ENCODE results near the gene TIGD2.

Gene TIGD2

DNA sequence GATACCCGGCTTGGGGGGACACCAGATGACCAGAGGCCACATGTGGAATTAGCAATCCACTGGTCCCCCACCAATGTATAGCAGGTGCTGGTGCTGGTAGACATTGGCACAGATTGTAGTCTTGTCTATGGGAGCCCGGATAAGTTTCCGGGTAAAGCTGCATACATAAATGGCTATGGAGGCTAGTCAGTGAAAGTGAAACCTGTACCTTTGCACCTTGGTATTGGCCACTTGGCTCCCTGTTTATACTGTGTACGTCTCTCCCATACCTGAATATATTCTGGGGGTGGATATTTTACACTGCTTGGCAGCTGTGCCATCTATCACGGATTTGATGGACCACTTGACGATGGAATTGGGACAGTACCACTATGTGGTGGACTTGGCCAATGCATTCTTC is 5.6 kb upstream of the TIGD2 start:
- TF ChIP-seq RAD21 (IDR thresholded peaks at IDR 0.05; ENCODE audit: low read depth) (no peak), EP300 (IDR thresholded peaks at IDR 0.05; ENCODE audit: borderline replicate concordance) (no peak)

DNA sequence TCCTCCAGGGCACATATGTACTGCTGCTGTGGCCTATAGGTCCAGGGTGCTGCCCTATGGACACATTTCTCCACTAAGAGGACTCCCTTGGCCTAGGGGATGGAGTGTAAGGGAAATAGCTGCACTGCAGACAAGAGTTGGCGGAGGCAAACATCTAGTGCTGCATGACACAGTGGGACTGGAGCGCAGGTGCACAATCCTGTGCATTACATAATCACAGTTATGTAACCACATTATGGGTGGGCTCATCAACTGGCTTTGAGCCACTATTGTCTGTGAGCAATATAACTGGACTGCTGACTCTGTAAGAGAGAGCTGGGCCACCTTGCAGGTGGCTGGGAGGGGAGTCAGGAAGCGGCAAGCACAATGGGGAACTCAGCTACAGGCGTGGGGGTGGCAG is 3.2 kb upstream of the TIGD2 start:
- no peak for TF ChIP-seq ZBTB7A (IDR thresholded peaks at IDR 0.05; ENCODE audit: low read depth)
- TF ChIP-seq TEAD4 (IDR thresholded peaks at IDR 0.05) = no peak
- no peak for TF ChIP-seq FOXM1 (IDR thresholded peaks at IDR 0.05; ENCODE audit: borderline replicate concordance, low read depth)
- TF ChIP-seq, protein P1, sequence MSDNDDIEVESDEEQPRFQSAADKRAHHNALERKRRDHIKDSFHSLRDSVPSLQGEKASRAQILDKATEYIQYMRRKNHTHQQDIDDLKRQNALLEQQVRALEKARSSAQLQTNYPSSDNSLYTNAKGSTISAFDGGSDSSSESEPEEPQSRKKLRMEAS (IDR thresholded peaks at IDR 0.05) = no peak
- no peak for TF ChIP-seq CREB1 (IDR thresholded peaks at IDR 0.05; ENCODE audit: low read depth)
- TF ChIP-seq EP300 (IDR thresholded peaks at IDR 0.05; ENCODE audit: borderline replicate concordance) = no peak
- no peak for TF ChIP-seq NFIC (IDR thresholded peaks at IDR 0.05)
- TF ChIP-seq CEBPB (IDR thresholded peaks at IDR 0.05) = no peak
- no peak for TF ChIP-seq TAF1 (IDR thresholded peaks at IDR 0.05; ENCODE audit: low read depth)
- no peak for TF ChIP-seq EGR1 (IDR thresholded peaks at IDR 0.05)

DNA sequence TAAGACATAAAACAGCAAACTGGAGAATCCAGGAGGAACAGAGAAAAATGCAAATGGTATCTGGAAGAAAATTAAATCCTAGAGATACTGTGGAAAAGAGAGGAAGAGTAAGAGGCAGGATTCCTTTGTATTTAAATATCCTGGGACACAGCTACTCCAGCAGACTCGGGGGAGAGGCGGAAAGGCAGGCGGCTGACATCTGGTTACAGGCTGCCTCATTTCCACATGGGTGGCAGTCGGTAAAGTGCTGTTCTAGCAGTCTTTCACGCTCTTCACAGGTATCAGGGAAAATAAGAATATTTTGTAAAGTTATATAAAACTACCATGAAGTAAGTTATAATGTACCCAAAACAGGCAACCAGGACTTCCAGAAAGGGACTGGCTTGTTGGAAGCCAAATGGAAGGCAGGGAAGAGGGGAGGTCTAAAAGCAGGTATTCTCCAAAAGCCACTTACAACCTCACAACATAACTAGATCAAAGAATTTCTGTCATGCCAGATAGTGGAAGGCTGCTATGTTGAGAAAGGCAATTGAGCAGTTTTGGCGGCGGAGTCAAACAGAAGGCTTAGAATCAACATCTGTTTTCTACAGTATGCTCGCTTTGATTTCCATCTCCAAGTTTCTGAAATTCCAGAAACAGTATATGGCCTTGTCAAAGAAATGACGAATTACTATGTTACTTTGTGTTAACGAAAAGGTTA is 1.3 kb upstream of the TIGD2 start:
- no peak for TF ChIP-seq TCF12 (IDR thresholded peaks at IDR 0.05; ENCODE audit: low read depth)
- no peak for TF ChIP-seq TEAD4 (IDR thresholded peaks at IDR 0.05)
- TF ChIP-seq YY1 (IDR thresholded peaks at IDR 0.05; ENCODE audit: low read depth) = no peak
- TF ChIP-seq NFIC (IDR thresholded peaks at IDR 0.05) = no peak
- TF ChIP-seq, protein P2, sequence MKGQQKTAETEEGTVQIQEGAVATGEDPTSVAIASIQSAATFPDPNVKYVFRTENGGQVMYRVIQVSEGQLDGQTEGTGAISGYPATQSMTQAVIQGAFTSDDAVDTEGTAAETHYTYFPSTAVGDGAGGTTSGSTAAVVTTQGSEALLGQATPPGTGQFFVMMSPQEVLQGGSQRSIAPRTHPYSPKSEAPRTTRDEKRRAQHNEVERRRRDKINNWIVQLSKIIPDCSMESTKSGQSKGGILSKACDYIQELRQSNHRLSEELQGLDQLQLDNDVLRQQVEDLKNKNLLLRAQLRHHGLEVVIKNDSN (IDR thresholded peaks at IDR 0.05) = no peak
- no peak for TF ChIP-seq EGR1 (IDR thresholded peaks at IDR 0.05)
- no peak for TF ChIP-seq TAF1 (IDR thresholded peaks at IDR 0.05; ENCODE audit: low read depth)
- TF ChIP-seq, protein P3, sequence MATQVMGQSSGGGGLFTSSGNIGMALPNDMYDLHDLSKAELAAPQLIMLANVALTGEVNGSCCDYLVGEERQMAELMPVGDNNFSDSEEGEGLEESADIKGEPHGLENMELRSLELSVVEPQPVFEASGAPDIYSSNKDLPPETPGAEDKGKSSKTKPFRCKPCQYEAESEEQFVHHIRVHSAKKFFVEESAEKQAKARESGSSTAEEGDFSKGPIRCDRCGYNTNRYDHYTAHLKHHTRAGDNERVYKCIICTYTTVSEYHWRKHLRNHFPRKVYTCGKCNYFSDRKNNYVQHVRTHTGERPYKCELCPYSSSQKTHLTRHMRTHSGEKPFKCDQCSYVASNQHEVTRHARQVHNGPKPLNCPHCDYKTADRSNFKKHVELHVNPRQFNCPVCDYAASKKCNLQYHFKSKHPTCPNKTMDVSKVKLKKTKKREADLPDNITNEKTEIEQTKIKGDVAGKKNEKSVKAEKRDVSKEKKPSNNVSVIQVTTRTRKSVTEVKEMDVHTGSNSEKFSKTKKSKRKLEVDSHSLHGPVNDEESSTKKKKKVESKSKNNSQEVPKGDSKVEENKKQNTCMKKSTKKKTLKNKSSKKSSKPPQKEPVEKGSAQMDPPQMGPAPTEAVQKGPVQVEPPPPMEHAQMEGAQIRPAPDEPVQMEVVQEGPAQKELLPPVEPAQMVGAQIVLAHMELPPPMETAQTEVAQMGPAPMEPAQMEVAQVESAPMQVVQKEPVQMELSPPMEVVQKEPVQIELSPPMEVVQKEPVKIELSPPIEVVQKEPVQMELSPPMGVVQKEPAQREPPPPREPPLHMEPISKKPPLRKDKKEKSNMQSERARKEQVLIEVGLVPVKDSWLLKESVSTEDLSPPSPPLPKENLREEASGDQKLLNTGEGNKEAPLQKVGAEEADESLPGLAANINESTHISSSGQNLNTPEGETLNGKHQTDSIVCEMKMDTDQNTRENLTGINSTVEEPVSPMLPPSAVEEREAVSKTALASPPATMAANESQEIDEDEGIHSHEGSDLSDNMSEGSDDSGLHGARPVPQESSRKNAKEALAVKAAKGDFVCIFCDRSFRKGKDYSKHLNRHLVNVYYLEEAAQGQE (IDR thresholded peaks at IDR 0.05; ENCODE audit: low read depth) = no peak
- no peak for TF ChIP-seq CEBPB (IDR thresholded peaks at IDR 0.05)

DNA sequence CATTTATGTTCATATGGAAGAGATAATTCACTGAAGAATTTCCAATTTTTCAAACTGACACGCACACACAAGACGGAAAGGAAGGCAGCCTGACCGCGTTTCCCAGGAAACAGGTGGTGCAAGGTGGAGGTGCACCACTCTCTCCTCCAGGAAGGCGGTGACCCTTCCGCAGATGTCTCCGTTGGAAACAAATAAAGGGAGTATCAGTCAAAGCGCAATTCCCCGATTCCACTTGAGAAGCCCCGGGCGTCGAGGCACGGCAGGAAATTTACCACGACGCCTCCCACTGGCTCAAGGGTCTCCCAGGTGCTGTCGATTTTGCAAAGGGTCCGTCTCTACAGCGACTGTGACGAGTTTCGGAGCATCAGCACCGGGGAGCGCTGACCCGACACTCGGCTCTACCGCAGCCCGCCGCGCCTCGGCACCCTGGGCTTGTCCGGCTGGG is 770 bp upstream of the TIGD2 start:
- TF ChIP-seq CREB1 (IDR thresholded peaks at IDR 0.05; ENCODE audit: low read depth) = no peak
- no peak for TF ChIP-seq RAD21 (IDR thresholded peaks at IDR 0.05; ENCODE audit: low read depth)

DNA sequence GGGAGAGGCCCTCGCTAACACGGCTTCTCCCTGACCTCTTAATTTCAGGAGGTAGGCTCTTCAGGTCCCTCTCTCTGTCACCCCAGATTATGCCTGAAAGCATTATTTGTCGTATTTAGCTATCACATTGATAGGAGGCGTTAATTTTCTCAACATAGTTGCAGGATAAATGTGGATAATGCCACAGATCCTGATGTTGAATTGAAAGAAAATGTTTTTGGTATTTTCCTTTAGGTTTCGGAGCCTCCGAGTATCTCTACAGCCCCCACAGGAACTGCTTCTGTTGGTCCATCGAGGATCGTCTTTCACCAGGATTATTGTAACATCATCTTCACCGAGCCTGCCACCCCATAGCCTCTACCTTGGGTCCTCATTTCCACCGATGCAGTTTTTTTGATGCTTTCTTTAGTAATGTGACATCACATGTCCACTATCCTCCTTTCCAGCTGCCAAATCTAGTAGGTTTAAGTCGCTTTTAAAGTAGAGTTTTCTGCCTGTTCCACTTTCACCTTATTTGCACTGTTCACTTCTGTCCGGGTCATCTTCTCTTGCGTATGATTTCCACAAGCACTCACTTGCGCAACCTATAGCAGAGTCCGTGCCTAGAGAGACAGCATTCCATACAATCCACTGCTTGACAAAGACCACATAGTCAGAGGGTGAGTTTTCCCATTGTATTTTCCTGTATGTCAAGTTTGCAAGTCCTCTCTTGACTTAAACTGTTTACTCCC is 665 bp downstream of the TIGD2 start:
- TF ChIP-seq CEBPB (IDR thresholded peaks at IDR 0.05) (peak; percentile 95), CREB1 (IDR thresholded peaks at IDR 0.05; ENCODE audit: low read depth) (no peak), NFIC (IDR thresholded peaks at IDR 0.05) (no peak), EGR1 (IDR thresholded peaks at IDR 0.05) (no peak), TAF1 (IDR thresholded peaks at IDR 0.05; ENCODE audit: low read depth) (no peak), FOXM1 (IDR thresholded peaks at IDR 0.05; ENCODE audit: borderline replicate concordance, low read depth) (no peak)
- TF ChIP-seq, protein P3 (IDR thresholded peaks at IDR 0.05; ENCODE audit: low read depth) = no peak
- TF ChIP-seq, protein P1 (IDR thresholded peaks at IDR 0.05) = no peak

DNA sequence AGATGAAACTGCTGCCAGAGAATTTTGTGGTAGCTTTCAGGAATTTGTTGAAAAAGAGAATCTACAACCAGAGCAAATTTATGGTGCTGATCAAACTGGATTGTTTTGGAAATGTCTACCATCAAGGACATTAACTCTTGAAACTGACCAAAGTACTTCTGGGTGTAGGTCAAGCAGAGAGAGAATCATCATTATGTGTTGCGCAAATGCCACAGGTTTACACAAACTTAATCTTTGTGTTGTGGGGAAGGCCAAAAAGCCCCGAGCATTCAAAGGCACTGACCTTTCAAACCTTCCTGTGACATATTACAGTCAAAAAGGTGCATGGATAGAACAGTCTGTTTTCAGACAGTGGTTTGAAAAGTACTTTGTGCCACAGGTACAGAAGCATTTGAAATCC is 2.1 kb downstream of the TIGD2 start:
- no peak for TF ChIP-seq TEAD4 (IDR thresholded peaks at IDR 0.05)
- no peak for TF ChIP-seq NFIC (IDR thresholded peaks at IDR 0.05)
- TF ChIP-seq TCF12 (IDR thresholded peaks at IDR 0.05; ENCODE audit: low read depth) = no peak
- TF ChIP-seq CEBPB (IDR thresholded peaks at IDR 0.05) = no peak
- TF ChIP-seq YY1 (IDR thresholded peaks at IDR 0.05; ENCODE audit: low read depth) = no peak
- TF ChIP-seq, protein P1 (IDR thresholded peaks at IDR 0.05) = no peak
- TF ChIP-seq CREB1 (IDR thresholded peaks at IDR 0.05; ENCODE audit: low read depth) = no peak

DNA sequence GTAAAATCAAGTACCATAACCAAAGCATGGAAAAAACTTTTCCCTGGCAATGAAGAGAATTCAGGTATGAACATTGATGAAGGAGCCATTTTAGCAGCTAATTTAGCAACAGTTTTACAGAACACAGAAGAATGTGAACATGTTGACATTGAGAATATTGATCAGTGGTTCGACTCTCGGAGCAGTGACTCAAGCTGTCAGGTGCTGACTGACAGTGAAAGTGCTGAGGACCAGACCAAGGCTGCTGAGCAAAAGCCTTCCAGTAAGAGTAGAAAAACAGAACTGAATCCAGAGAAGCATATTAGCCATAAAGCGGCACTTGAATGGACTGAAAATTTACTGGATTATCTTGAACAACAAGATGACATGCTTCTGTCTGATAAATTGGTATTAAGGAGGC is 2.8 kb downstream of the TIGD2 start:
- TF ChIP-seq TEAD4 (IDR thresholded peaks at IDR 0.05) (no peak), CEBPB (IDR thresholded peaks at IDR 0.05) (no peak), YY1 (IDR thresholded peaks at IDR 0.05; ENCODE audit: low read depth) (no peak), TAF1 (IDR thresholded peaks at IDR 0.05; ENCODE audit: low read depth) (no peak), EGR1 (IDR thresholded peaks at IDR 0.05) (no peak), EP300 (IDR thresholded peaks at IDR 0.05; ENCODE audit: borderline replicate concordance) (no peak), FOXM1 (IDR thresholded peaks at IDR 0.05; ENCODE audit: borderline replicate concordance, low read depth) (no peak), RAD21 (IDR thresholded peaks at IDR 0.05; ENCODE audit: low read depth) (no peak), TCF12 (IDR thresholded peaks at IDR 0.05; ENCODE audit: low read depth) (no peak), ZBTB7A (IDR thresholded peaks at IDR 0.05; ENCODE audit: low read depth) (no peak)
- TF ChIP-seq, protein P3 (IDR thresholded peaks at IDR 0.05; ENCODE audit: low read depth) = no peak
- TF ChIP-seq, protein P1 (IDR thresholded peaks at IDR 0.05) = no peak
